Astrocyte of the spinal cord (primary cell): Measurements from ENCODE around the gene ARRB1.

Source experiments
- DNase-seq: peaks from one replicate; pipeline ENCODE4 v3.0.0; 2011; ENCODE audit warnings: low read depth, low spot score
- H3K4me3 ChIP-seq: 2 replicates; pipeline ENCODE4 v1.5.1; 2011; ENCODE audit warnings: low read depth, mild to moderate bottlenecking, low read length, moderate library complexity
- CTCF ChIP-seq: IDR thresholded peaks from 2 replicates; pipeline ENCODE4 v1.5.1; 2012; ENCODE audit warnings: low read depth, mild to moderate bottlenecking, low read length, inconsistent platforms
- in situ Hi-C: cut with HindIII; loops from 2 replicates; pipeline ENCODE4 v1.10.0; 2017; ENCODE audit warnings: low sequenced_read_pairs

Gene ARRB1

GRCh38 chr11:75265851-75266531 is 85.5 kb downstream of the ARRB1 start:
- no peak overlapping the region for H3K4me3 ChIP-seq
- in situ Hi-C loops, result no loop called here
- TF ChIP-seq CTCF, result no peak
- no peak for DNase-seq

GRCh38 chr11:75264971-75265370 is 86.5 kb downstream of the ARRB1 start:
- DNase-seq, result no peak
- TF ChIP-seq CTCF, result no peak
- no peak overlapping the region for H3K4me3 ChIP-seq
- in situ Hi-C loops, result no loop called here

GRCh38 chr11:75264356-75264755 is 87.1 kb downstream of the ARRB1 start:
- no peak for DNase-seq
- in situ Hi-C loops, result no loop called here
- no peak for TF ChIP-seq CTCF
- no peak overlapping the region for H3K4me3 ChIP-seq

GRCh38 chr11:75263944-75264349 is 87.5 kb downstream of the ARRB1 start:
- no peak overlapping the region for H3K4me3 ChIP-seq
- DNase-seq, result no peak
- in situ Hi-C loops, result no loop called here
- TF ChIP-seq CTCF, result no peak

- H3K4me3 ChIP-seq, result no peak overlapping the region
- TF ChIP-seq CTCF, result no peak
- in situ Hi-C loops, result no loop called here
- DNase-seq, result no peak
Measured at GRCh38 chr11:75262961-75263852, 88.3 kb downstream of the ARRB1 start.

GRCh38 chr11:75262436-75262835 is 89.0 kb downstream of the ARRB1 start:
- DNase-seq, result no peak
- in situ Hi-C loops, result no loop called here
- H3K4me3 ChIP-seq, result no peak overlapping the region
- no peak for TF ChIP-seq CTCF
